Stimulated activated CD4-positive, alpha-beta T cell treated with anti-CD3 and anti-CD28 coated beads, Interleukin-15, amount 100 ng/mL, for 24 hours (primary cell): Measurements from ENCODE around the gene KLF7.
"Not testable (repeated sequence)": the region's sequence is repeated elsewhere in the genome, so short reads cannot be mapped to it uniquely, and the experiment has no call there.

Source experiments
- DNase-seq: peaks from one replicate; pipeline ENCODE4 v3.0.0-alpha.2; 2020

Gene KLF7

GRCh38 chr2:207049122-207049521 is 116.6 kb downstream of the KLF7 start:
- no peak for DNase-seq

- no peak for DNase-seq
These were observed 117.3 kb downstream of the KLF7 start for GRCh38 chr2:207048416-207048815.

GRCh38 chr2:207046724-207047123 is 119.0 kb downstream of the KLF7 start:
- peak; percentile 29 for DNase-seq

- no peak for DNase-seq
These were observed 120.2 kb downstream of the KLF7 start for GRCh38 chr2:207045531-207045930.

GRCh38 chr2:207044379-207045362 is 121.1 kb downstream of the KLF7 start:
- DNase-seq, result no peak

GRCh38 chr2:207042841-207043240 is 122.9 kb downstream of the KLF7 start:
- no peak for DNase-seq

GRCh38 chr2:207041786-207042554 is 123.8 kb downstream of the KLF7 start:
- DNase-seq, result no peak

- no peak for DNase-seq
These were observed 124.5 kb downstream of the KLF7 start for GRCh38 chr2:207041279-207041678.

- no peak for DNase-seq
These were observed 125.1 kb downstream of the KLF7 start for GRCh38 chr2:207040696-207041095.

- no peak for DNase-seq
These were observed 126.5 kb downstream of the KLF7 start for GRCh38 chr2:207039225-207039624.

GRCh38 chr2:207038299-207038698 is 127.4 kb downstream of the KLF7 start:
- DNase-seq, result no peak

- no peak for DNase-seq
These were observed 127.9 kb downstream of the KLF7 start for GRCh38 chr2:207037896-207038295.

GRCh38 chr2:207037023-207037422 is 128.7 kb downstream of the KLF7 start:
- not testable (repeated sequence) for DNase-seq

- DNase-seq, result no peak
These were observed 129.9 kb downstream of the KLF7 start for GRCh38 chr2:207035875-207036274.

- DNase-seq, result no peak
These were observed 133.3 kb downstream of the KLF7 start for GRCh38 chr2:207032490-207032889.
